DMS53 treated with DMSO at 0.1 percent for 48 hours (cell line): ENCODE results near the gene SRGAP1.
"Not testable (repeated sequence)": the region's sequence is repeated elsewhere in the genome, so short reads cannot be mapped to it uniquely, and the experiment has no call there.

ENCODE experiments used
- DNase-seq: peaks from one replicate; lab custom pipeline; 2025; ENCODE audit not compliant: unreplicated experiment; lab: John Stamatoyannopoulos, UW

The SRGAP1 gene

DNA sequence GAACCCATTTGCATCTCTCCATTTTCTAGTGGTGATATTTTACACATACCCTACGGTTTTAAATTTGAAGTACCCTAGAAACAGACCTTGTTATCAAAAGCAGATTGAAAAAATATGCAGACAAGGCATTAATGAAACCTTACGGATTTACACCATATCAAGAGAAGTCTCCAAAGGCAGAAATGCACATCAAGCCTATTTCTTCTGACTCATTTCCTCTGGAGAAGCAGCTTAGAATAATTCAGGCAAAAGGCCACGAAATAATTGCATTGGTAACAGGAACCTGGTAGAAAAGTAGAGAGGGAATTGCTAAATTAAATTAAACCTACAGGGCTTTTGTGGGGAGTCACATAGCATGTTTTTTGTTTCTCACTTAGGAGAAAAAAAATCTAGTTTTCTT lies 342.9 kb downstream of the SRGAP1 start:
- DNase-seq = no peak

DNA sequence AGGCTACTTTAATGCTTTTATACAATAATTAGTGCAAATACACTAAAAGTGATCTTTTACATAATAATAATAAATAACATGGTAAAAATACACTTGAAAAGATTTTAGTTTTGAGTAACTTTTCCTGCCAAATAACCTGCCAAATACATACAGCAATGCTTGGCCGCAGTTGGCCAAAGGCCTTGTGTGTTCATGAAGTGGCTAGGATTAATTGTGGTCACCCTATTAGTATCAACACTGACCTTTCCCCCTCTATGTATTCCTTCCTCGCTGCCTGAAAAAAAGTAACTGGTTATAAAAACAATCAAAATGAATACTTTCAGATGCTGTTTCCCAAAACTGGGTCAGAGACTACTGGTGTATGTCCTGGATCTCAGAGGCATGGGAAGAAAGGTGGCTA lies 343.3 kb downstream of the SRGAP1 start:
- DNase-seq = no peak

DNA sequence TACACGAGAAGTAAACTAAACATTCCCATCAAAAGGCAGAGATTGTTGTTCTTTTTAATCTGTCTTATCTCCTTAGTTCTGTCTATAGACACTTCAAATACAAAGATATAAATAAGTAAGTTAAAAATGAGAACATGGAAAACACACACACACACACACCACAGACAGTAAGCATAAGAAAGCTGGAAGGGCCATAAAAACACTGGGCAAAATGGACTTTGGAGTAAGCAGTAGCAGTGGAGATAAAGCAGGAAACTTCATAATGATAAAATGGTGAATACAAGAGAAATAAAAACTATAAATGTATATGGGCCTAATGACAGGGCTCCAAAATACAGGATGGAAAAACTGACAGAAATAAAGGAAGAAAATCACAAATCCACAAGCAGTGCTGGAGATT lies 345.0 kb downstream of the SRGAP1 start:
- DNase-seq = no peak

DNA sequence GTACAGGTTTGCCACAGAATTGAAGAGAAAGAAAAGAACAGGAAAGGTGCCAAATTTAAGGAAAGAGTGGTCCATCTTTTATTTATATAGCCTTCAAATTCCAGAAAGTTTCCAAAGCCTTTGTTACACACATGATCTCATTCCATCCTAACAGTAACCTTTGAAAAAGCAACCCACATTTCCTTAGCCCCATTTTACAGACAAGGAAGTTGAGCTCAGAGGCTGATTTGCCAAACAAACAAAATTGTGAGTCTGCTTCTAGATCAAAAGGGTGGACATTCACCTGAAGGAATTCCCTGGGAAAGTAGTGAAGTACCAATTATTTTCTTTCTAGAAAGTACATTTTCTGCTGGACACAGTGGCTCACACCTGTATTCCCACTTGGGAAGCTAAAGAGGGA lies 345.6 kb downstream of the SRGAP1 start:
- no peak for DNase-seq

DNA sequence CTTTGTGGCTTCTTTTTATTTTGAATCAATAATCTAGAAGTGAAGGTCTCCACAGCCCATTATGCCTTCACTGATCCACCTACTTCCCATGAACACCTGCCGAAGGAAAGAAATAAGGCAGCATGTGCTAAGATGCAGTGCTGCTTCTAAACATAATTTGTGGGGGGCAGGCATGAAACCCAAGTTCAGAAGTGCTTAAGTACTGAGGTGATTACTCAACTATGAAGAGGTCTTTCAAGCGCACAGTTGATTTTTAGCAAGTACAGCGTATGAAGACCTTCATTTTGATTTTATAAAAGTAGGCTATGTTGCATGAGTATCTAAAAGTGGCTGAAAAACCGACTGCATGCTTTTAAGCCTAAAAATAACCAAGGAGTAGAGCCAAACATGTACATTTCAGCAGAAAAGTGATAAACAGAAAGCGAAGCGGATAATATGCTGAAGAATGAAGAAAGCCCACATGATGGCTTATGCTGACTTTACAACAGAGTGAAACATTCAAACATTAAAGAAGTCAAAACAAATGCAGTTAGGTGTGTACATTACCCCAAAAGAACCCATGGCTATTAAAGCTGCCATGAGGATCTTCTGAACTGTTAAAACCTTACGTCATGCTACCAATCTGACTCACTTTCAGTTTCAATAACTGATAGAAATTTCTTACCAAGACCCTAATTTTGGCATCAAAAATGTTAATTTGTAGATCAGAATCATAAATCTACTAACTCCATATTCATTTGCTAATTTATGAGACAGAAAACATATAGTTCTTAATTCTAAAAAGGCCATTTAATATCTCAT lies 348.3 kb downstream of the SRGAP1 start:
- DNase-seq = no peak

DNA sequence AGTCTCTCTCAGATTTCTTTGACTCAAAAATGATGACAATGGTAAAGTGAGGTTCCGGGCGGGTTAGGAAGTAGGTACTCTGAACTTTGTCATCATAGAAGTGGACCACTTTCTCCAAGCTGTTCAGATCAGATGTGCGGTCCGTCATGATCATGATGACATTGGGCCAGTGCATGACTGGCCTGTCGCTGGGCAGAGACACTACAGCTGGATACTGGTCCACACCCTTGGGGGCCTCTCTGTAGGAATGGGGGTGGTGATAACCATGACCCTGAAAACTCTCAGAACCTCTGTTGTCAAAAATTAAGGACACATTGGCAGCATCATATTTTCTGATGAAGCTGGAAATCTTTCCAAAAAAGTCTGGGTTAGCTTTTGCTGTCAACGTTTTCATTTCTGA lies 349.4 kb downstream of the SRGAP1 start:
- DNase-seq = no peak

DNA sequence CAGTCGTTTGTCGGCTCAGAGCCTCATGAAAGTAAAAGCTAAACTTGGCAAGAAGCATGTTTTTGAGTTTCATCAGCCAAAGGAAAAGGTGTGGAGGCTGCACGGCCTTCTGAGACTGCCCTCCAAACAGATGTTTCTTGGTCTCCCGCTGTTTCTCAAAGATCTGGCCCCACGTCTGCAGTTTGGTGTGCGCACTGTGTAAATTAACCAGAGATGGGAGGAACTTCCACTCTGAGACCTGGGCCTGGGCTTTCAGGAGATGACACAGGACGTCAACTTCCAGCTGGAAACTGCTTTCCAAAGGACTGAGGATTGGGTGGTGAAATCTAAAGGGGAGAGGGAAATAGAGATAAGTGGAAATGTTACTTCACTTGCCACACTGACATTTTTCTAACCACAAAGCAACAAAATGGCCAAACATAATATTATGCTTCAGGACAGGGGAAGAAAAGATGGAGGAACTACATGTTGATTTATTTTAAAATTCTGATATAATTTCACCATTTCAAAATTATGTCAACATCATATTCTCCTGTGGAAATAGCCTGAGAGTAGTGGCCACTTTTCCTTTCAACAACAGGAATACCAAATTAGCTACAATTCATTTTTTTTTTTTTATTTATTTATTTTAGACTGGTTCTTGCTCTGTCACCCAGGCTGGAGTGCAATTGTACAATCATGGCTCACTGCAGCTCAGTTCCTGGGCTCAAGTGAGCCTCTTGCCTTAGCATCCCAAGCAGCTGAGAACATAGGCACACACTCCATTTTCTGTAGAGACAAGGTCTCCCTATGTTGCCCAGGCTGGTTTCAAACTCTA lies 350.0 kb downstream of the SRGAP1 start:
- no peak for DNase-seq

DNA sequence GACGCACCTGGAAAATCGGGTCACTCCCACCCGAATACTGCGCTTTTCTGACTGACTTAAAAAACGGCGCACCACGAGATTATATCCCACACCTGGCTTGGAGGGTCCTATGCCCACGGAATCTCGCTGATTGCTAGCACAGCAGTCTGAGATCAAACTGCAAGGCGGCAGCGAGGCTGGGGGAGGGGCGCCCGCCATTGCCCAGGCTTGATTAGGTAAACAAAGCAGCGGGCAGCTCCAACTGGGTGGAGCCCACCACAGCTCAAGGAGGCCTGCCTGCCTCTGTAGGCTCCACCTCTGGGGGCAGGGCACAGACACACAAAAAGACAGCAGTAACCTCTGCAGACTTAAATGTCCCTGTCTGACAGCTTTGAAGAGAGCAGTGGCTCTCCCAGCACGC lies 351.3 kb downstream of the SRGAP1 start:
- not testable (repeated sequence) for DNase-seq

DNA sequence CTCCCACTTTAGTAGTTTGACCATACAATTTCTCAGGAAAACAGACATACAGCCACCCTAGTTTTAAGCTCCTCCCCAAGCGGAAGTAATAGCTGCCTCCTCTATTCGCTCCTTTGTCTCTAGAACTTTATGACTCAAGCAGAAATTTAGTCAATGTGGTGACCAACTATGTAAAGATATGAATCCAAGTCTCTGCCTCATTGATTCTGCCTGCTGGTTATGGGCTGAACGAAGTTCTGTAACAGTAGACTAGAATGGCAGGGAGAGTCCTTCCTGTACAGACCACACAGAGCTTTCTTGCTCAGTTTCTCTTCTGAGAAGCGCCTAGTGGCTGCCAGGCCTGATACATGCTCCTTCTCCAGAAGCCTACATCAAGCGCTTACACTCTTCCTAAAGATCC lies 358.5 kb downstream of the SRGAP1 start:
- DNase-seq = no peak

DNA sequence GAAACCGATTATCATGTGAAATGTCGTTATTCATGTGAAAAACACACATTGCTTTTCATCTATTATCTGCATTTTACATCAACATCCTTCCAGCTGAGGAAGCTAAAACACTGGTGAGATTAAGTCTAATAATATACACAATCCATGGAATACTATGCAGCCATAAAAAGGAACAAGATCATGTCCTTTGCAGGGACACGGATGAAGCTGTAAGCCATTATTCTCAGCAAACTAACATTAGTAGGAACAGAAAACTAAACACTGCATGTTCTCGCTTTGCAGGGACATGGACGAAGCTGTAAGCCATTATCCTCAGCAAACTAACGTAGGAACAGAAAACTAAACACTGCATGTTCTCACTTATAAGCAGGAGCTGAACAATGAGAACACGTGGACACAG lies 359.3 kb downstream of the SRGAP1 start:
- no peak for DNase-seq

DNA sequence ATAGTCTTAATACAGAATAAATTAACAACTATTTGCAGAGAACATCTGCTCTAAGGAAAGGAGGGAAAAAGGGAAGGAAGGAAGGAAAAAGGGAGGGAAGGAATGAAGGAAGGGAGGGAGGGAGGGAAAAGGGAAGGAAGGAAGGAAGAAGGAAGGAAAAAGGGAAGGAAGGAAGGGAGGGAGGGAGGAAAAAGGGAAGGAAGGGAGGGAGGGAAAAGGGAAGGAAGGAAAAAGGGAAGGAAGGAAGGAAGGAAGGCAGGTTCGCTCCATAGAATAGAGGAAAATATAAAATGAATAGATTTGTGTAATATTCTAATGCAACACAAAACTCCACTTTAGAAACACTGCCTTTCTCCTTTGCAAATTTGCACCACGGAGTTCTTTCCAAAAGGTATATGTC lies 361.0 kb downstream of the SRGAP1 start:
- DNase-seq = no peak

DNA sequence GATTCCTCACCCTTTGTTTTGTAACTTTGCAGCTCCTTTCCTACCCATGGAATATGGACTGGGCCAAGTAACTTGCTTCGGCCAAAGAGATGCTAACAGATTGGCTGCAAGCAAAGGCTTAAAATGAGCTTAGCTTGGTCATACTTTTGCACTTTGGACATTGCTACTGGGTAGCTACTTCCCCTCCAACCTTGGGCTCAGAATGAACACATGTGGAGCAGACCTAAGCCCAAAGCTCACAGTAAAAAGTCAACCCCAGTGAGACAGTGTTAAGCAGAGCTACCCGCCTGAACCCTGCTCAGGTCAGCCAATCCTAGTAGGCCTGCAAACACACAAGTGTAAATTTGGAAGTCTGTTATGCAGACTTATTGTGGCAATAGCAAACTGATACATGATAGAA lies 363.0 kb downstream of the SRGAP1 start:
- DNase-seq = no peak
